ENCODE results near the gene KLRK1. TPM values are rescaled to one million over a fixed set of nuclear protein-coding genes. Genes with fewer than 3 reads are reported as not detected.

KLRK1 gene
- total RNA-seq, 4 donors from 2014 or later: 2.3 to 4.9 (median 3.3) TPM

- TF ChIP-seq CTCF (IDR thresholded peaks at IDR 0.05; ENCODE audit: low read depth): no peak
Observed at GRCh38 chr12:10388624-10389413, 1.0 kb downstream of the KLRK1 start.

GRCh38 chr12:10386857-10387256, 3.0 kb downstream of the KLRK1 start:
- no peak for TF ChIP-seq CTCF (IDR thresholded peaks at IDR 0.05; ENCODE audit: low read depth)

GRCh38 chr12:10385166-10385613, 4.7 kb downstream of the KLRK1 start:
- TF ChIP-seq CTCF (IDR thresholded peaks at IDR 0.05; ENCODE audit: low read depth): no peak

- TF ChIP-seq CTCF (IDR thresholded peaks at IDR 0.05; ENCODE audit: low read depth): no peak
Observed at GRCh38 chr12:10384191-10384590, 5.7 kb downstream of the KLRK1 start.

- no peak for TF ChIP-seq CTCF (IDR thresholded peaks at IDR 0.05; ENCODE audit: low read depth)
Observed at GRCh38 chr12:10381928-10382628, 7.8 kb downstream of the KLRK1 start.

- no peak for TF ChIP-seq CTCF (IDR thresholded peaks at IDR 0.05; ENCODE audit: low read depth)
Observed at GRCh38 chr12:10374624-10375018, 15.2 kb downstream of the KLRK1 start.

- no peak for TF ChIP-seq CTCF (IDR thresholded peaks at IDR 0.05; ENCODE audit: low read depth)
Observed at GRCh38 chr12:10372559-10372958, 17.3 kb downstream of the KLRK1 start.
